Measurements from ENCODE around the gene UVRAG.

GRCh38 chr11:76054330-76054729 is 239.3 kb downstream of the UVRAG start:
- TF ChIP-seq CTCF (IDR thresholded peaks at IDR 0.05) (no peak), EP300 (IDR thresholded peaks at IDR 0.05) (no peak)

All from ovary (tissue), 3 donors.